Panc1 (cell line): ENCODE data around the gene FILIP1.

Source experiments
- CTCF ChIP-seq: fragments of 450-650 bp; IDR thresholded peaks from 2 replicates; pipeline ENCODE4 v1.5.1; 2017; ENCODE audit warnings: mild to moderate bottlenecking
- REST ChIP-seq, 2 experiments: IDR thresholded peaks; 2 replicates each; pipeline ENCODE4 v1.6.1; 2011 to 2012; ENCODE audit warnings: low read depth in 2 of 2, control low read depth in 1 of 2, low read length in 1 of 2, mild to moderate bottlenecking in 1 of 2, moderate library complexity in 1 of 2; ENCODE audit not compliant: insufficient read depth in 1 of 2

- TF ChIP-seq CTCF (no peak), REST (IDR thresholded peaks at IDR 0.05; ENCODE audit: insufficient read depth in 1 of 2, low read depth in 2 of 2, low read length in 1 of 2) (no peak)
Measured at GRCh38 chr6:75429061-75429703, 64.4 kb downstream of the FILIP1 start.
